Thyroid gland (tissue), 4 donors: ENCODE measurements around the gene TMEM209.
"Not testable (repeated sequence)": the region's sequence is repeated elsewhere in the genome, so short reads cannot be mapped to it uniquely, and the experiment has no call there.

Source experiments
- CTCF ChIP-seq, 6 experiments: fragments of 200-600 bp in 3 of 6; fragments of 450-650 bp in 3 of 6; sonication (generic) in 3 of 6; IDR thresholded peaks; one replicate each; pipeline ENCODE4 v1.5.1; 2016 to 2019; ENCODE audit warnings: antibody characterized with exemption in 6 of 6, mild to moderate bottlenecking in 2 of 6, inconsistent platforms in 1 of 6, moderate library complexity in 1 of 6
- POLR2A ChIP-seq, 2 donors: fragments of 450-650 bp; IDR thresholded peaks; one replicate each; pipeline ENCODE4 v1.6.1; 2017; ENCODE audit warnings: antibody characterized with exemption in 2 of 2, mild to moderate bottlenecking in 2 of 2, moderate library complexity in 1 of 2

GRCh38 chr7:130126840-130127239 lies 78.4 kb downstream of the TMEM209 start:
- not testable (repeated sequence) for TF ChIP-seq CTCF, POLR2A (IDR thresholded peaks at IDR 0.05)
